Peyer's patch (tissue), 4 donors: ENCODE results near the gene SEMA6B. TPM values are rescaled to one million over a fixed set of nuclear protein-coding genes. Genes with fewer than 3 reads are reported as not detected.

Experiments used
- DNase-seq, 3 donors: peaks; one replicate each; pipeline ENCODE4 v3.0.0-alpha.2; 2017 to 2019
- H3K27ac ChIP-seq, 4 donors: fragments of 200-600 bp; sonication (generic); one replicate each; pipeline ENCODE4 v1.5.1; 2016 to 2019
- H3K27me3 ChIP-seq, 2 donors: fragments of 200-600 bp; sonication (generic); one replicate each; pipeline ENCODE4 v1.5.1; 2019
- H3K36me3 ChIP-seq, 3 donors: fragments of 200-600 bp; sonication (generic); one replicate each; pipeline ENCODE4 v1.5.1; 2016 to 2019
- H3K4me1 ChIP-seq, 4 donors: fragments of 200-600 bp; sonication (generic); one replicate each; pipeline ENCODE4 v1.5.1; 2016 to 2019
- H3K4me3 ChIP-seq, 4 donors: fragments of 200-600 bp; sonication (generic); 1 replicate in 3 of 4; 2 replicates in 1 of 4; pipeline ENCODE4 v1.5.1; 2016 to 2019; ENCODE audit warnings: mild to moderate bottlenecking in 1 of 4
- H3K9me3 ChIP-seq, 4 donors: fragments of 200-600 bp; sonication (generic); one replicate each; pipeline ENCODE4 v1.5.1; 2016 to 2019; ENCODE audit warnings: mild to moderate bottlenecking in 1 of 4
- POLR2A ChIP-seq, 2 donors: fragments of 450-650 bp; IDR thresholded peaks; one replicate each; pipeline ENCODE4 v1.5.1; 2017; ENCODE audit warnings: antibody characterized with exemption in 2 of 2, mild to moderate bottlenecking in 2 of 2, moderate library complexity in 2 of 2
- total RNA-seq, 4 donors: library from RNA; depleted of rRNA; stranded (reverse); fragments of >200 nt; gene quantifications; one replicate each; pipeline ENCODE4 v1.1.0, GENCODE V29; 2016
- TF ChIP-seq, protein P1 (sequence below), 6 experiments: fragments of 450-650 bp in 4 of 6; fragments of 200-600 bp in 2 of 6; sonication (generic) in 1 of 6; IDR thresholded peaks; one replicate each; pipeline ENCODE4 v1.5.1; 2017 to 2019; ENCODE audit warnings: antibody characterized with exemption in 6 of 6, mild to moderate bottlenecking in 3 of 6, moderate library complexity in 1 of 6

Gene SEMA6B
- total RNA-seq, 4 donors from 2014 or later, result 1.2 to 9.9 (median 3.2) TPM

DNA sequence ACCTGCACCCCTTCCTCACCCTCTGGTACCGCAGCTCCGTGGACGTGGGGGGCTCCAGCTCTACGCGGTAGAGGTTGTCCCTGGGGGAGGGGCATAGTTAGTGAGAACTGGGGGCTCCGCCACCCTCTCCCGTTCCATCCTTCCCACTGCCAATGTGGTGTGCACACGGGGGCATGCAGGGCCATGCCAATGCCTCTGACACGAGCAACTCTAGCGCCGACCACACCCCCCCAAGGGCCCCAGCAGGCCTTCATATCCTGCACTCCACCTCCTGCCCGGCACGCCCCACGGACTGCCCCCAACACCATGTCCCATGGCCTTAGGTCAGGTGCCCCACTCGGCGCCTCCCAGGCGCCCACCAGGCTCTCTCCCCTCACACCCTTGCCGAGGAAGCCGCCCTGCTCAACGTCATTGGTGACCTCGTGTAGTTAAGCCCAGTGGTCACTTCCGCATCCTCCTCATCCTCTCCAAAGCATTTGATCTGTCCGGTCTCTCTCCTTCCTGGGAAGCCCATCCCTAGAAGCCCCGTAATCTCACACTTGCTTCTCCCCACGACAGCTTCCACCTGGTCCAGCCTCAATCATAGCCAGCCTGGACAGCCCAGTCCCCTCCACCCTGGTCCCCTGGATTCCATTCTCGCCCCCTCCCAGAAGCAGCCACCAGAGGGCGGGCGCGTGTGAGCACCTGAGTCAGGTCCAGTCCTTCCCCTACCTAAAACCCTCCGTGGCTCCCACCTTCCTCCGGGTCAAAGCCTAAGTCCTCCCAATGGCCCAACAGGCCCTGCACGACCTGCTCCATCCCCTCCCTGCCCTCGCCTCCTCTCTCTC is 2.1 kb downstream of the SEMA6B start:
- DNase-seq, result no peak
- TF ChIP-seq, protein P1, sequence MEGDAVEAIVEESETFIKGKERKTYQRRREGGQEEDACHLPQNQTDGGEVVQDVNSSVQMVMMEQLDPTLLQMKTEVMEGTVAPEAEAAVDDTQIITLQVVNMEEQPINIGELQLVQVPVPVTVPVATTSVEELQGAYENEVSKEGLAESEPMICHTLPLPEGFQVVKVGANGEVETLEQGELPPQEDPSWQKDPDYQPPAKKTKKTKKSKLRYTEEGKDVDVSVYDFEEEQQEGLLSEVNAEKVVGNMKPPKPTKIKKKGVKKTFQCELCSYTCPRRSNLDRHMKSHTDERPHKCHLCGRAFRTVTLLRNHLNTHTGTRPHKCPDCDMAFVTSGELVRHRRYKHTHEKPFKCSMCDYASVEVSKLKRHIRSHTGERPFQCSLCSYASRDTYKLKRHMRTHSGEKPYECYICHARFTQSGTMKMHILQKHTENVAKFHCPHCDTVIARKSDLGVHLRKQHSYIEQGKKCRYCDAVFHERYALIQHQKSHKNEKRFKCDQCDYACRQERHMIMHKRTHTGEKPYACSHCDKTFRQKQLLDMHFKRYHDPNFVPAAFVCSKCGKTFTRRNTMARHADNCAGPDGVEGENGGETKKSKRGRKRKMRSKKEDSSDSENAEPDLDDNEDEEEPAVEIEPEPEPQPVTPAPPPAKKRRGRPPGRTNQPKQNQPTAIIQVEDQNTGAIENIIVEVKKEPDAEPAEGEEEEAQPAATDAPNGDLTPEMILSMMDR (IDR thresholded peaks at IDR 0.05), result peak in 3 of 6 experiments; percentile 6 to 18 (median 16)
- TF ChIP-seq POLR2A (IDR thresholded peaks at IDR 0.05), result no peak
- H3K4me3 ChIP-seq, result no peak overlapping the region
- H3K27me3 ChIP-seq, result no peaks in the 10 kb centered on the region
- H3K4me1 ChIP-seq, result peaks cover 0 to 7% (median 0%) of the 10 kb centered on the region in 4 donors
- no peaks in the 10 kb centered on the region for H3K9me3 ChIP-seq
- no peaks in the 10 kb centered on the region for H3K36me3 ChIP-seq
- no peak overlapping the region for H3K27ac ChIP-seq

DNA sequence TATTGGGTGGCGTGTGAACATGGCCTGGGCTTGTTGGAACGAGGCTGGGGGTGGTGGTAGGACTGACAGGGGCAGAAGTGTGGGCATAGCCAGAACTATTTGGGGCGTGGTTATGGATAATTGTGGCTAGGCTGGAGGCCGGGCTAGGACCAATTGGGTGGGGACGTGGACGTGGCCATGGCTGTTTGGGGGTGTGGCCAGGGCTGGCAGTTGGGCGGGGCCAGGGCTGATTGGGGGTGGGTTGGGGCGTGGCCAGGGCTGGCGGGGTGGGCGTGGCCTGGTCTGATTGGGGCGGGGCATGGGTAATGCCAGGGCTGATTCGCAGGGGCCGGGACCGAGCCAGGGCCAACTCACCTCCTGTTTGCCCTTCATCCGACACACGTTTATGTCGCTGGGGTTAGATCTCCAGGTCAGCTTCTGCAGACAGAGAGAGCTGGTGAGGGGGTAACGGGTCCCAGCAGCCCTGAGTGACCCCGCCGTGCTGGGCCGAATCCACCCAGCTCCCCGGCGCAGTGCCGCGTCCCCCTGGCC is 2.8 kb downstream of the SEMA6B start:
- no peak for DNase-seq
- TF ChIP-seq, protein P1 (IDR thresholded peaks at IDR 0.05), result no peak
- no peak for TF ChIP-seq POLR2A (IDR thresholded peaks at IDR 0.05)
- Histone ChIP-seq H3K27ac (no peak overlapping the region), H3K27me3 (no peaks in the 10 kb centered on the region), H3K4me1 (peaks cover 0 to 7% (median 0%) of the 10 kb centered on the region in 4 donors), H3K36me3 (no peaks in the 10 kb centered on the region), H3K9me3 (no peaks in the 10 kb centered on the region), H3K4me3 (no peak overlapping the region)

DNA sequence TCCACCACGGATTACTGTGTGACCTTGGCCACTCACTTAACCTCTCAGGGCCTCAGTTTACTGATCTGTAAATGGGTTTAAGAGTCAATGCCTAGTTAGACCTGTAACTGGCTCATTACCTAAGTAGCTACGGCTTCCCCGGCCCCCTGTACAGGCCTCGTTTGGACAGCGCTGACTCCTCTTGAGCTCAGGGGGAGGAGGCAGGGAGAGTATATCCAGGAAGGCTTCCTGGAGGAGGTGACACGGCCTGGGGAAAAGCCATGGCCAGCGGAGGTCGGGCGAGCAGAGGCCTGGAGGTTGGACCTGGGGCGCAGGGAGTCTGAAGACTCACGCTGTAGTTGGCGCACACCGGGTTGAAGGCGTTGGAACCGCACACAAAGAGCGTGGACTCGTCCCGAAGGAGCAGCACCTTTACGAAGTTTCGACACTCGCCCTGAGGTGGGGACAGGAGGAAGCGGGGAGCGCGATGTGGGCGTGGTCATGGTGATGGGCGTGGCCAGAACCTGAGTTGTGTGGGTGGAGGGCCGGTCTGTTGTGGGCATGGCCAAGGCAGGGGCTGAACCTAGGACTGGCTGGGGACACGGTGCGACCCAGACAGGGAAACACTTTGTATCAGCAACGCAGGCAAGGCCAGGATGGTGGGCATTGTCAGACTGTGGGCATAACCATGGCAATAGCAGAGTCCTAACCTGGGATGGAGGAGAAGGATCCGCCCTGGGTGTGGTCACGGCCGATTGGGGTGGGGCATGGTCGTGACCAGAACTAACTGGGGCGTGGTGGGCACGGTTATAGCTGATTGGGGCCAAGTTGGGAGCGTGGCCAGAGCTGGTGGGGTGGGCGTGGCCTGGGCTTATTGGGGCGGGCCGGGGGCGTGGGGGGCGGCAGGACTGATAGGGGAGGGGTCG is 3.6 kb downstream of the SEMA6B start:
- TF ChIP-seq, protein P1 (IDR thresholded peaks at IDR 0.05), result no peak
- TF ChIP-seq POLR2A (IDR thresholded peaks at IDR 0.05), result no peak
- Histone ChIP-seq H3K27me3 (no peaks in the 10 kb centered on the region), H3K4me3 (no peak overlapping the region), H3K9me3 (no peaks in the 10 kb centered on the region), H3K4me1 (peaks cover 0 to 7% (median 0%) of the 10 kb centered on the region in 4 donors), H3K27ac (no peak overlapping the region), H3K36me3 (no peaks in the 10 kb centered on the region)
- DNase-seq, result peak in 1 of 3 donors; percentile 49

DNA sequence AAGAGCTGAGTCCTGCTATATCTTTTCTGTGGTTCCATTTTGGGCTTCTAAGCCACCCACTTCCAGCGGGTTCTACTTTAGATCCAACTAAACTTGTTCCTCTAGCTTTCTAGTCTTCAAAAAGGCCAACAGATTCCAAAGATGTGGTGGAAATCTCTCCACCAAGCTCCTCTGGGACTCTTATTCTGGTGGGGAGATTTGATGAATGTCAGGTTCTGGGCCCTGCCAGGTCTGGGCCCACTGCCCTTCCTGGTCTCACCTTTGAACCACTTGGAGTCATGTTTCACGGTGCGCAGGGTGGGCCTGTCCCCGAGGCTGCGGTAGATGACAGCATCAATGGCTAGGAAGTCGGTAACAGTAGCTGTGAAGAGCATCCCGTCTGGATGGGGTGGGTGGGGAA is 4.8 kb downstream of the SEMA6B start:
- DNase-seq, result no peak
- Histone ChIP-seq H3K36me3 (no peaks in the 10 kb centered on the region), H3K27me3 (no peaks in the 10 kb centered on the region), H3K4me3 (no peak overlapping the region), H3K27ac (no peak overlapping the region), H3K9me3 (no peaks in the 10 kb centered on the region), H3K4me1 (peaks cover 0 to 7% (median 0%) of the 10 kb centered on the region in 4 donors)
- TF ChIP-seq POLR2A (IDR thresholded peaks at IDR 0.05), result no peak
- TF ChIP-seq, protein P1 (IDR thresholded peaks at IDR 0.05), result no peak

DNA sequence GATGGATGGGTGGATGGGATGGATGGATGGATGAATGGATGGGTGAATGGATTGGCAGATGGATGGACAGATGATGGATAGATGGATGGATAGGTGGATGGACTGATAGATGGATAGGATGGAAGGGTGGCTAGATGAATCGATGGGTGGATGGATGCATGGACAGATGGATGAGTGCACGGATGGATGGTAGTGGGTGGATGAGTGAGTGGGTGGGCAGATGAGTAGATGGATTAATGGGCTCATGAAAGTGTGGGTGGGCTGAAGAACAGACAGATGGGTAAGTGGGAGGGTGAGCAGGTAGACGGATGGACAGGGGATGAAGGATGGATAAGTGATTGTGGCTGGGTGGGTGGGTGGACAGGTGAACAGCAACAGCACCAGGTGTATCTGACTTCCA is 5.7 kb downstream of the SEMA6B start:
- Histone ChIP-seq H3K36me3 (no peaks in the 10 kb centered on the region), H3K27me3 (no peaks in the 10 kb centered on the region), H3K9me3 (no peaks in the 10 kb centered on the region), H3K27ac (no peak overlapping the region), H3K4me3 (no peak overlapping the region), H3K4me1 (peaks cover 0 to 7% (median 0%) of the 10 kb centered on the region in 4 donors)
- DNase-seq, result no peak
- TF ChIP-seq POLR2A (IDR thresholded peaks at IDR 0.05), result no peak
- TF ChIP-seq, protein P1 (IDR thresholded peaks at IDR 0.05), result no peak
